Keratinocyte (primary cell): ENCODE results near the gene CXCR2. TPM values are rescaled to one million over a fixed set of nuclear protein-coding genes. Genes with fewer than 3 reads are reported as not detected.
"Not testable (repeated sequence)": the region's sequence is repeated elsewhere in the genome, so short reads cannot be mapped to it uniquely, and the experiment has no call there.

ENCODE experiments used
- DNase-seq: peaks from one replicate; pipeline ENCODE4 v3.0.0-alpha.2; 2011; ENCODE audit warnings: low read depth, missing footprints, low spot score
- FAIRE-seq: peaks from 2 replicates; lab custom pipeline; 2011; peaks lifted over from hg19 to GRCh38; lab: Jason Lieb, UNC
- H2AFZ ChIP-seq: 2 replicates; pipeline ENCODE4 v1.6.0; 2012; ENCODE audit warnings: low read length, control low read depth, inconsistent platforms; ENCODE audit not compliant: control insufficient read depth
- H3K27ac ChIP-seq: 2 replicates; pipeline ENCODE4 v1.5.1; 2011; ENCODE audit warnings: low read length; ENCODE audit not compliant: control insufficient read depth, insufficient read depth
- H3K27me3 ChIP-seq: 3 replicates; pipeline ENCODE4 v1.6.0; 2011; ENCODE audit warnings: low read length; ENCODE audit not compliant: control insufficient read depth, insufficient read depth; ENCODE audit errors: extremely low read depth
- H3K36me3 ChIP-seq, 2 experiments: 2 replicates in 1 of 2; 3 replicates in 1 of 2; pipeline ENCODE4 v1.5.1; 2011; ENCODE audit warnings: low read length in 2 of 2, mild to moderate bottlenecking in 1 of 2; ENCODE audit not compliant: control insufficient read depth in 2 of 2, insufficient read depth in 2 of 2; ENCODE audit errors: extremely low read depth in 1 of 2
- H3K4me1 ChIP-seq: 3 replicates; pipeline ENCODE4 v1.5.1; 2011; ENCODE audit warnings: low read length; ENCODE audit not compliant: control insufficient read depth, insufficient read depth; ENCODE audit errors: extremely low read depth
- H3K4me2 ChIP-seq: 3 replicates; pipeline ENCODE4 v1.6.0; 2011; ENCODE audit warnings: low read depth, low read length; ENCODE audit not compliant: control insufficient read depth, insufficient read depth; ENCODE audit errors: extremely low read depth
- H3K4me3 ChIP-seq, 3 experiments: fragments of 200-600 bp in 1 of 3; sonication (generic) in 1 of 3; 2 replicates in 2 of 3; 3 replicates in 1 of 3; pipeline ENCODE4 v1.5.1; 2011 to 2016; ENCODE audit warnings: low read length in 3 of 3, mild to moderate bottlenecking in 3 of 3, control low read depth in 2 of 3, inconsistent platforms in 1 of 3, low read depth in 1 of 3, mixed read lengths in 1 of 3, mixed run types in 1 of 3, moderate library complexity in 1 of 3; ENCODE audit not compliant: control insufficient read depth in 2 of 3, insufficient read depth in 2 of 3; ENCODE audit errors: extremely low read depth in 1 of 3
- H3K79me2 ChIP-seq: 2 replicates; pipeline ENCODE4 v1.6.0; 2012; ENCODE audit warnings: low read length; ENCODE audit not compliant: control insufficient read depth, insufficient read depth
- H3K9ac ChIP-seq: 3 replicates; pipeline ENCODE4 v1.6.0; 2011; ENCODE audit warnings: low read length; ENCODE audit not compliant: control insufficient read depth, insufficient read depth; ENCODE audit errors: extremely low read depth
- H3K9me1 ChIP-seq: 3 replicates; pipeline ENCODE4 v1.6.0; 2011; ENCODE audit warnings: low read length; ENCODE audit not compliant: control insufficient read depth, insufficient read depth; ENCODE audit errors: extremely low read depth
- H3K9me3 ChIP-seq: 2 replicates; pipeline ENCODE4 v1.5.1; 2012; ENCODE audit warnings: low read depth, low read length; ENCODE audit not compliant: control insufficient read depth
- H4K20me1 ChIP-seq: 3 replicates; pipeline ENCODE4 v1.6.0; 2011; ENCODE audit warnings: low read length; ENCODE audit not compliant: control insufficient read depth, insufficient read depth; ENCODE audit errors: extremely low read depth
- CTCF ChIP-seq, 3 experiments: IDR thresholded peaks in 1 of 3; conservative IDR thresholded peaks in 1 of 3; optimal IDR thresholded peaks in 1 of 3; 2 replicates in 2 of 3; 3 replicates in 1 of 3; pipeline versions ENCODE3 to v1.5.1; 2011; ENCODE audit warnings: low read length in 3 of 3, mild to moderate bottlenecking in 3 of 3, moderate library complexity in 2 of 3, control low read depth in 1 of 3, inconsistent platforms in 1 of 3; ENCODE audit not compliant: insufficient read depth in 2 of 3; ENCODE audit errors: extremely low read depth in 1 of 3
- EZH2 ChIP-seq: IDR thresholded peaks from one replicate; pipeline ENCODE4 v1.6.1; 2012; ENCODE audit warnings: inconsistent platforms, mild to moderate bottlenecking, low read length, moderate library complexity
- dilution Hi-C: fragments of 300-500 bp; cut with MboI; formaldehyde crosslinking; loops from one replicate; pipeline ENCODE4 v1.7.0; 2020; ENCODE audit warnings: low sequenced_read_pairs; ENCODE audit not compliant: extremely low pct_ligation_motif_present
- polyA plus RNA-seq, 5 experiments: library from polyadenylated mRNA; depleted of rRNA in 3 of 5; stranded (reverse) in 3 of 5; stranded (forward) in 1 of 5; unstranded in 1 of 5; fragments of >200 nt; gene quantifications; 1 replicate in 1 of 5; 2 replicates in 3 of 5; 3 replicates in 1 of 5; pipeline versions ENCODE4 v1.2.1 to v1.2.3, GENCODE V29; 2011 to 2012; ENCODE audit warnings: missing spikeins in 2 of 5, low read depth in 1 of 5, low replicate concordance in 1 of 5

The CXCR2 gene
- polyA plus RNA-seq, 1 donor (not counting 4 experiments of a cell fraction or from before 2014, with no cell fraction given) = 1.4 TPM

DNA sequence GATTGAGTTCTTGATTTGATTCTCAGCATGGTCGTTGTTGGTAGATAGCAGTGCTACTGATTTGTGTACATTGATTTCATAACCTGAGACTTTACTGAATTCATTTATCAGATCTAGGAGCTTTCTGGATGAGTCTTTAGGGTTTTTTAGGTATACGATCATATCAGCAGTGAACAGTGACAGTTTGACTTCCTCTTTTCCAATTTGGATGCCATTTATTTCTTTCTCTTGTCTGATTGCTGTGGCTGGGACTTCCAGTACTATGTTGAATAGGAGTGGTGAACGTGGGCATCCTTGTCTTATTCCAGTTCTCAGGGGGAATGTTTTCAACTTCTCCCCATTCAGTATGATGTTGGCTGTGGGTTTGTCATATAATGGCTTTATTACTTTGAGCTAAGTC lies 27.9 kb upstream of the CXCR2 start:
- DNase-seq = no peak
- Histone ChIP-seq H3K27ac (no peak overlapping the region), H3K4me1 (no peaks in the 10 kb centered on the region), H3K4me3 (no peak overlapping the region), H3K9me1 (no peaks in the 10 kb centered on the region), H4K20me1 (no peaks in the 10 kb centered on the region), H3K79me2 (no peaks in the 10 kb centered on the region), H2AFZ (no peak overlapping the region), H3K9ac (no peak overlapping the region), H3K9me3 (no peaks in the 10 kb centered on the region), H3K36me3 (no peaks in the 10 kb centered on the region), H3K4me2 (no peak overlapping the region), H3K27me3 (no peaks in the 10 kb centered on the region)
- no peak for TF ChIP-seq CTCF (optimal IDR thresholded peaks at IDR 0.05 in 1 of 3, IDR thresholded peaks at IDR 0.05 in 1 of 3, conservative IDR thresholded peaks at IDR 0.05 in 1 of 3; ENCODE audit: extremely low read depth in 1 of 3, insufficient read depth in 2 of 3, low read length in 3 of 3)
- TF ChIP-seq EZH2 = no peak
- no peak for FAIRE-seq
- dilution Hi-C loops = no loop called here

- H3K4me2 ChIP-seq, H2AFZ ChIP-seq, H3K27me3 ChIP-seq, DNase-seq, H3K79me2 ChIP-seq, H3K4me3 ChIP-seq, H3K9me3 ChIP-seq, H4K20me1 ChIP-seq, H3K9me1 ChIP-seq, H3K9ac ChIP-seq, dilution Hi-C loops, H3K4me1 ChIP-seq, FAIRE-seq, H3K27ac ChIP-seq, H3K36me3 ChIP-seq: not testable (repeated sequence)
These were observed 17.0 kb upstream of the CXCR2 start for GRCh38 chr2:218108834-218109233.

DNA sequence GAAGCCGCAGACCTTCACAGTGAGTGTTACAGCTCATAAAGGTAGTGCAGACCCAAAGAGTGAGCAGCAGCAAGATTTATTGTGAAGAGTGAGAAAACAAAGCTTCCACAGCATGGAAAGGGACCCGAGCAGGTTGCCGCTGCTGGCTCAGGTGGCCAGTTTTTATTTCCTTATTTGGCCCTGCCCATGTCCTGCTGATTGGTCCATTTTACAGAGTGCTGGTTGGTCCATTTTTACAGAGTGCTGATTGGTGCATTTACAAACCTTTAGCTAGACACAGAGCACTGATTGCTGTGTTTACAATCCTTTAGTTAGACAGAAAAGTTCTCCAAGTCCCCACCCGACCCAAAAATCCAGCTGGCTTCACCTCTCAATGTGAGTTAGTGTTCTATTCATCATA lies 4.0 kb upstream of the CXCR2 start:
- H3K36me3 ChIP-seq, DNase-seq, H3K79me2 ChIP-seq, FAIRE-seq, H2AFZ ChIP-seq, H3K9me1 ChIP-seq, H4K20me1 ChIP-seq, H3K9me3 ChIP-seq, H3K4me2 ChIP-seq, H3K27ac ChIP-seq, dilution Hi-C loops, H3K4me3 ChIP-seq, H3K9ac ChIP-seq, H3K27me3 ChIP-seq: not testable (repeated sequence)
- H3K4me1 ChIP-seq = peaks cover 15% of the 10 kb centered on the region

GRCh38 chr2:218122286-218122685 lies 3.5 kb upstream of the CXCR2 start:
- FAIRE-seq, H3K9me1 ChIP-seq, H3K27me3 ChIP-seq, H2AFZ ChIP-seq, H3K79me2 ChIP-seq, H4K20me1 ChIP-seq, H3K27ac ChIP-seq, H3K36me3 ChIP-seq, H3K4me2 ChIP-seq, H3K4me3 ChIP-seq, dilution Hi-C loops, DNase-seq, H3K9ac ChIP-seq, H3K9me3 ChIP-seq: not testable (repeated sequence)
- H3K4me1 ChIP-seq = peaks cover 20% of the 10 kb centered on the region
